Left lobe of liver (tissue), 2 donors: ENCODE measurements around the gene PCGF5. TPM values are rescaled to one million over a fixed set of nuclear protein-coding genes. Genes with fewer than 3 reads are reported as not detected.
"Not testable (repeated sequence)": the region's sequence is repeated elsewhere in the genome, so short reads cannot be mapped to it uniquely, and the experiment has no call there.

ENCODE experiments used
- ATAC-seq: fragments of 200-7000 bp; cut with Tn5 transposase; one replicate; pipeline ENCODE4 v1.9.1; 2020; ENCODE audit warnings: mild to moderate bottlenecking, moderate library complexity
- DNase-seq: peaks from one replicate; pipeline ENCODE4 v3.0.0-alpha.2; 2020; ENCODE audit warnings: low spot score
- total RNA-seq: library from RNA; stranded (reverse); gene quantifications from one replicate; pipeline ENCODE4 v1.2.1, GENCODE V29; 2021
- donor health status: DM: no; HTN: no; CAD: no; lungs with moderate emphysema.
- donor health status: DM: no; HTN: yes; CAD: no.

The PCGF5 gene
- total RNA-seq, 1 donor from 2014 or later = 25.0 TPM

GRCh38 chr10:91208642-91209041, 11.8 kb upstream of the PCGF5 start:
- ATAC-seq = peak; percentile 13

GRCh38 chr10:91210014-91210413, 10.4 kb upstream of the PCGF5 start:
- ATAC-seq = no peak
- DNase-seq = no peak

More at GRCh38 chr10:91208642-91209041, 11.8 kb upstream of the PCGF5 start:
- no peak for DNase-seq

- ATAC-seq = no peak
These were observed 10.0 kb upstream of the PCGF5 start for GRCh38 chr10:91210435-91210834.

GRCh38 chr10:91211675-91212074, 8.8 kb upstream of the PCGF5 start:
- no peak for ATAC-seq
- DNase-seq = no peak

More at GRCh38 chr10:91210435-91210834, 10.0 kb upstream of the PCGF5 start:
- no peak for DNase-seq

- DNase-seq = no peak
- no peak for ATAC-seq
These were observed 5.6 kb upstream of the PCGF5 start for GRCh38 chr10:91214911-91215310.

- DNase-seq (no peak), ATAC-seq (no peak)
These were observed 5.1 kb upstream of the PCGF5 start for GRCh38 chr10:91215384-91215783.

- ATAC-seq = peak; percentile 2
These were observed 881 bp upstream of the PCGF5 start for GRCh38 chr10:91219371-91220193.

GRCh38 chr10:91220954-91221675, 652 bp downstream of the PCGF5 start:
- DNase-seq (peak; percentile 52), ATAC-seq (peak; percentile 45)

More at GRCh38 chr10:91219371-91220193, 881 bp upstream of the PCGF5 start:
- DNase-seq = no peak

- ATAC-seq (no peak), DNase-seq (no peak)
These were observed 5.6 kb downstream of the PCGF5 start for GRCh38 chr10:91226093-91226492.

- no peak for ATAC-seq
- DNase-seq = no peak
These were observed 7.1 kb downstream of the PCGF5 start for GRCh38 chr10:91227576-91227975.

- DNase-seq (no peak), ATAC-seq (no peak)
These were observed 9.2 kb downstream of the PCGF5 start for GRCh38 chr10:91229683-91230082.

- DNase-seq = no peak
- ATAC-seq = peak; percentile 26
These were observed 17.7 kb downstream of the PCGF5 start for GRCh38 chr10:91238191-91238590.

GRCh38 chr10:91239789-91240188, 19.3 kb downstream of the PCGF5 start:
- no peak for DNase-seq
- peak; percentile 72 for ATAC-seq

- no peak for ATAC-seq
- no peak for DNase-seq
These were observed 22.5 kb downstream of the PCGF5 start for GRCh38 chr10:91242940-91243339.

- ATAC-seq (peak; percentile 84), DNase-seq (peak; percentile 49)
These were observed 27.1 kb downstream of the PCGF5 start for GRCh38 chr10:91247360-91248111.

- DNase-seq (no peak), ATAC-seq (no peak)
These were observed 29.2 kb downstream of the PCGF5 start for GRCh38 chr10:91249700-91250099.

- ATAC-seq (no peak), DNase-seq (no peak)
These were observed 29.9 kb downstream of the PCGF5 start for GRCh38 chr10:91250341-91250740.

GRCh38 chr10:91251430-91252056, 31.1 kb downstream of the PCGF5 start:
- DNase-seq = no peak
- ATAC-seq = peak; percentile 91

GRCh38 chr10:91253300-91253699, 32.8 kb downstream of the PCGF5 start:
- DNase-seq = no peak
- no peak for ATAC-seq

GRCh38 chr10:91257310-91257709, 36.8 kb downstream of the PCGF5 start:
- DNase-seq (no peak), ATAC-seq (no peak)

GRCh38 chr10:91260417-91260816, 40.0 kb downstream of the PCGF5 start:
- not testable (repeated sequence) for DNase-seq, ATAC-seq
